Keratinocyte (primary cell): ENCODE measurements around the gene WDPCP.

Experiments
- CTCF ChIP-seq, 3 experiments: IDR thresholded peaks in 1 of 3; conservative IDR thresholded peaks in 1 of 3; optimal IDR thresholded peaks in 1 of 3; 2 replicates in 2 of 3; 3 replicates in 1 of 3; pipeline versions ENCODE3 to v1.5.1; 2011; ENCODE audit warnings: low read length in 3 of 3, mild to moderate bottlenecking in 3 of 3, moderate library complexity in 2 of 3, control low read depth in 1 of 3, inconsistent platforms in 1 of 3; ENCODE audit not compliant: insufficient read depth in 2 of 3; ENCODE audit errors: extremely low read depth in 1 of 3
- EZH2 ChIP-seq: IDR thresholded peaks from one replicate; pipeline ENCODE4 v1.6.1; 2012; ENCODE audit warnings: inconsistent platforms, mild to moderate bottlenecking, low read length, moderate library complexity

GRCh38 chr2:63326473-63326872 lies 261.8 kb downstream of the WDPCP start:
- TF ChIP-seq CTCF (optimal IDR thresholded peaks at IDR 0.05 in 1 of 3, IDR thresholded peaks at IDR 0.05 in 1 of 3, conservative IDR thresholded peaks at IDR 0.05 in 1 of 3; ENCODE audit: extremely low read depth in 1 of 3, insufficient read depth in 2 of 3, low read length in 3 of 3) (no peak), EZH2 (no peak)
